MM.1S (cell line): ENCODE measurements around the gene ST6GAL2.

Experiments
- CTCF ChIP-seq: fragments of 300-600 bp; sonication (generic); IDR thresholded peaks from 2 replicates; pipeline ENCODE4 v1.5.1; 2016; ENCODE audit warnings: antibody characterized with exemption, low read length, mixed read lengths
- EZH2 ChIP-seq: fragments of 300-600 bp; sonication (generic); optimal IDR thresholded peaks from 2 replicates; pipeline ENCODE3; 2017; ENCODE audit warnings: low read depth, mild to moderate bottlenecking, antibody characterized with exemption, low read length, mixed read lengths
- EZH2phosphoT487 ChIP-seq: fragments of 300-600 bp; sonication (generic); IDR thresholded peaks from 2 replicates; pipeline ENCODE4 v1.6.1; 2018; ENCODE audit warnings: antibody characterized with exemption, low read length

- TF ChIP-seq CTCF (no peak), EZH2 (no peak), EZH2phosphoT487 (no peak)
Measured at GRCh38 chr2:106800180-106800579, 85.8 kb downstream of the ST6GAL2 start.
